Retinal pigment epithelial cell (primary cell): ENCODE data around the gene RILPL1.
"Not testable (repeated sequence)": the region's sequence is repeated elsewhere in the genome, so short reads cannot be mapped to it uniquely, and the experiment has no call there.

ENCODE experiments used
- DNase-seq: peaks from one replicate; pipeline ENCODE4 v3.0.0-alpha.2; 2010; ENCODE audit warnings: low read depth
- H3K4me3 ChIP-seq: 2 replicates; pipeline ENCODE4 v1.5.1; 2011; ENCODE audit warnings: mild to moderate bottlenecking, low read length, control low read depth, moderate library complexity
- TF ChIP-seq, protein P1 (sequence below): conservative IDR thresholded peaks from 2 replicates; pipeline ENCODE4 v1.5.1; 2011; ENCODE audit warnings: low read depth, low read length, control low read depth, inconsistent platforms

Gene RILPL1

DNA sequence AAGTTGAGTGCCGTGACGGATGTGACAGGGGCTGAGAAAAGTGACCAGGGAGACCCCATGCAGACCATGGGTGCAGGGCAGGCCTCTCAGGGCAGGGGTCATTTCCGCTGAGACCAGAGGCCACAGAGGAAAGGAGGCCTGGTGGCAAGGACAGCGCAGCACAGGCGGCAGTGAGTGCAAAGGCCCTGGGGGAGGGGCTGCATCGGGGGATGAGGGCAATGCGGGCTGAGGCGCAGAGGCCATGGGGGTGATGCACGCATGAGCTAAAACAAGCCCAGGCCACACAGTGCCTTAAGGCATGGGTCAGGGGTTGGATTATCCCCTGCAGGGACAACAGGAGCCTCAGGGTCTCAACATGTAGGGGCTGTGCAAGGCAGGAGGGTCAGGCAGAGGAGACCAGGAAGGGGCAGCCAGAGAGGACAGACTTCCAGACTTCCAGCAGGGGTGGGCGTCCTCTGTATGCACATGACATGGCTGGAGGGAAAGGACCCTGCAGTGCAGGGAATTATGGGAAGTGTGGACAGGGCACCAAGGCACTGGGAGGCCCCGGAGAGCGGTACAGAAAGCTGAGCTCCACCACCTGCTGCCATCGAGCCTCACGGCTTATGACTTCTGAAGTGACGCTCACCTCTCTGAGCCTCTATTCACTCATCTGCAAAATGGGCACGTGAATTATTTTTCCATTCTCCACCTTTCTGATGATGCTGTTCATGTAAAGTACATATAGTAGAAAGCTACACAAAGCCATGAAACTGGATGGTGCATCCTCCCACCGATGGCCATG lies 27.3 kb downstream of the RILPL1 start:
- DNase-seq = no peak
- TF ChIP-seq, protein P1, sequence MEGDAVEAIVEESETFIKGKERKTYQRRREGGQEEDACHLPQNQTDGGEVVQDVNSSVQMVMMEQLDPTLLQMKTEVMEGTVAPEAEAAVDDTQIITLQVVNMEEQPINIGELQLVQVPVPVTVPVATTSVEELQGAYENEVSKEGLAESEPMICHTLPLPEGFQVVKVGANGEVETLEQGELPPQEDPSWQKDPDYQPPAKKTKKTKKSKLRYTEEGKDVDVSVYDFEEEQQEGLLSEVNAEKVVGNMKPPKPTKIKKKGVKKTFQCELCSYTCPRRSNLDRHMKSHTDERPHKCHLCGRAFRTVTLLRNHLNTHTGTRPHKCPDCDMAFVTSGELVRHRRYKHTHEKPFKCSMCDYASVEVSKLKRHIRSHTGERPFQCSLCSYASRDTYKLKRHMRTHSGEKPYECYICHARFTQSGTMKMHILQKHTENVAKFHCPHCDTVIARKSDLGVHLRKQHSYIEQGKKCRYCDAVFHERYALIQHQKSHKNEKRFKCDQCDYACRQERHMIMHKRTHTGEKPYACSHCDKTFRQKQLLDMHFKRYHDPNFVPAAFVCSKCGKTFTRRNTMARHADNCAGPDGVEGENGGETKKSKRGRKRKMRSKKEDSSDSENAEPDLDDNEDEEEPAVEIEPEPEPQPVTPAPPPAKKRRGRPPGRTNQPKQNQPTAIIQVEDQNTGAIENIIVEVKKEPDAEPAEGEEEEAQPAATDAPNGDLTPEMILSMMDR = no peak
- no peak overlapping the region for H3K4me3 ChIP-seq

DNA sequence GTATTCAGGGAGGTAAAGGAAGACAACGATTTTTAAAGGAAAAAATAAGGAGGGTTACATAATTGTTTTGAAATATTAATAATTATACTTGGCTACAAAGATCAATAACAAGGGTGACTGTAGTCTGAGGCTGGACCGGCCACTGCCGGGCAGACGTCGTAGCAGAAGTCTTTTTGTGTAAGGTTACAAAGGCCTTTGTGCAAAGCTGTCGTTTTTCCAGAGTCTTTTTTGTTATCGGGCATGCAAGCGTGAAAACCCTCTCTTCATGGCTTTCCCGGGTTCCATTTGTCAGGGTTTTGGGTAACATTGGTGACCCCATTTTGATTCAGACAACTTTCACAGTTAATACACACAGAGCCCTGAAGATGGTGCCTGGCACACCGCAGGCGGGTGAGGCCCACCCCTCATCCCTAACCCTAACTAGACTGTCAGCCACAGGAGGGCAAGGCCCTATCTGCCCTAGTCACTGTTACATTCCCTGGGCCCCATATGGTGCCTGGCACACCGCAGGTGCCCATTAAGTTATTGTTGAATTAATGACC lies 31.3 kb downstream of the RILPL1 start:
- no peak for DNase-seq
- H3K4me3 ChIP-seq = no peak overlapping the region
- TF ChIP-seq, protein P1 = no peak

DNA sequence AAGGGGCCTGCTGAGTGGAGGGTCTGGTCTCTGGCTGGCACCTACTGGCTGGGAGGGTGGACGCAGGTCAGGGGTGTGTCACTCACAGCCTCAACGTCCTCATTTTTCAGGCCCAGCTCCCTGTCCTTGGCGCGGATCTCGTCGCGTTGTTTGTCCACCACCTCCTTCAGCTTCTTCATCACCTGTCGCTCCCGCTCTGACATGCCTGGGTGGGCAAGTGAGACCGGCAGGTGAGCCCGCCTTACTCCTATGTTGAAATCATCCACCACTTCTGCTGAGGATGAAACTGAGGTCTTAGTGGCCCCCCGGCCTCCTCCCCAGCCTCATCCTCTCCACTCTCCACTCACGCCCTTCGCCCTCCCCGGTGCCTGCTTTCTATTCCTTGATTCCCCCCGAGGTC lies 34.2 kb downstream of the RILPL1 start:
- TF ChIP-seq, protein P1 = no peak
- no peak overlapping the region for H3K4me3 ChIP-seq
- DNase-seq = no peak

DNA sequence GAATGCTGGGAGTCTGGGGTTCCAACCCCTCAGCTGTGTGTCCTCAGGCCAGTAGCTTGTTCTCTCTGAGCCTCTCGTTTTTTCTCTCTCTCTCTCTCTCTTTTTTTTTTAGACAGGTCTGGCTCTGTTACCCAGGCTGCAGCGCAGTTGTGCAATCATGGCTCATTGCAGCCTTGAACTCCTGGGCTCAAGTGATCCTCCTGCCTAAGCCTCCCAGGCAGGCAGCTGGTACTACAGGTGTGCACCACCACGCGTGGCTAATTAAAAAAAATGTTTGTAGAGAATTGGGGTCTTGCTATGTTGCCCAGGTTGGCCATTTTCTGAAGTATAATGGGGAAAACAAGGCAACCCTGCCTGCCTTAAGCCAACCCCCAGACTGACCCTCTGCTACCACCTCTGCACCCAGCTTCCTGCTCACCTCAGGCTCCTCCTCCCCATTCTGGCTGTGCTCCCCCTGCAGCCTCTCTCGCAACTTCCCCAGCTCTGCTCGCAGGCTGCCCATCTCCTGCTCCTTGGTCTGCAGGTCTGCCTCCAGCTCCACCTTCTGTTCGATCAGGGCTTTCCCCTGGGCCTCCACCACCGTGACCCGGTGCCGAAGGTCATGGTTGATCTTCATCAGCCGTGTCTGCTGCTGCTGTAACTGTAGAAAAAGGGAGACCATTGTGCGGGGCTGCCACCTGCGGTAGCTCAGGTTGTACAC lies 35.2 kb downstream of the RILPL1 start:
- TF ChIP-seq, protein P1 = no peak
- H3K4me3 ChIP-seq = no peak overlapping the region
- DNase-seq = no peak

DNA sequence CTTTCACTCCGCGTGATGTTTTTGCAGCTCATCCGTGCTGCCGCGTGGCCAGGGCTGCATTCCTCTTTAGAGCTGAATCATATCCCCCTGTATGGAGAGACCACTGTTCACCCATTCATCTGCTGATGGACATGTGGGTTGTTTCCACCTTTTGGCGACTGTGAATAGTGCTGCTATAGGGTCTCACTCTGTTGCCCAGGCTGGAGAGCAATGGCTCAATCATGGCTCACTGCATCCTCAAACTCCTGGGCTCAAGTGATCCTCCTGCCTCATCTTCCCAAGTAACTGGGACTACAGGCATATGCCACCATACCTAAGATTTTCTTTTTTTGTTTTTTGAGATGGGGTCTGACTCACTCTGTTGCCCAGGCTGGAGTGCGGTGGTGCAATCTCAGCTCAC lies 36.5 kb downstream of the RILPL1 start:
- TF ChIP-seq, protein P1 = no peak
- DNase-seq = no peak
- H3K4me3 ChIP-seq = no peak overlapping the region

DNA sequence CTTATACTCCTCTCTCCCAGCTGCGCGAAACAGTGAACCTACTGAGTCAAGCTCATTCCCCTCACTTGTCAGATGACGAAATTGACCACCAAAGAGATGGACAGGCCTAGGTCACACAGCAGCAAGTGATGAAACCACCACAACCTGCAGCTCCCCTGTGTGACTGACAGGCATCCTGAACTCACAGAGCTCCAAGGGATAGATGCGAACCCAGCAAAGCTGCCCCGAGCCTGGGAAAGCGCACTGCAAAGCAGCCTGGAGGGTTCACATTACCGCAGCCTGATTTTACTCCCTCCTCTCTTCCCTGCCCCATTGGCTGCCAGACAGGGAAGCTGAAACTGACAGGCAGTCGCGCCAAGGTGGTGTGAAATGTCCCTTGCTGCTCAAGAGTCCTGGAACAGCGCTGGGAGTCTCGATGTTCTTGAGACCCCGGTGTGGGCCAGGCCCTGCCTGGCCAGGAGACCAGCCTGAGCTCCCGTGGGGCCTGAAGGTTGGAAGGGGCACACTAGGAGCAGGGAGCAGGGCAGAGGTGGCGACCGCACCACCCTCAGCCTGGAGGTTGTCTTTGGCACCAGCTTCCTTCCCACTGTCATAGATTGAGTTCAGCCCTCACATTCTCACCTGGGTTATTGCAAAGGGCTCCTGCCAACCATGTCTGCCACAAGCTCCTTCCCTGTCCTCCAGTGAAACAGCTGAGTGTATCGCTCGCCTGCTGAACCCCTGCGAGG lies 39.2 kb downstream of the RILPL1 start:
- TF ChIP-seq, protein P1 = no peak
- no peak for DNase-seq
- H3K4me3 ChIP-seq = no peak overlapping the region

DNA sequence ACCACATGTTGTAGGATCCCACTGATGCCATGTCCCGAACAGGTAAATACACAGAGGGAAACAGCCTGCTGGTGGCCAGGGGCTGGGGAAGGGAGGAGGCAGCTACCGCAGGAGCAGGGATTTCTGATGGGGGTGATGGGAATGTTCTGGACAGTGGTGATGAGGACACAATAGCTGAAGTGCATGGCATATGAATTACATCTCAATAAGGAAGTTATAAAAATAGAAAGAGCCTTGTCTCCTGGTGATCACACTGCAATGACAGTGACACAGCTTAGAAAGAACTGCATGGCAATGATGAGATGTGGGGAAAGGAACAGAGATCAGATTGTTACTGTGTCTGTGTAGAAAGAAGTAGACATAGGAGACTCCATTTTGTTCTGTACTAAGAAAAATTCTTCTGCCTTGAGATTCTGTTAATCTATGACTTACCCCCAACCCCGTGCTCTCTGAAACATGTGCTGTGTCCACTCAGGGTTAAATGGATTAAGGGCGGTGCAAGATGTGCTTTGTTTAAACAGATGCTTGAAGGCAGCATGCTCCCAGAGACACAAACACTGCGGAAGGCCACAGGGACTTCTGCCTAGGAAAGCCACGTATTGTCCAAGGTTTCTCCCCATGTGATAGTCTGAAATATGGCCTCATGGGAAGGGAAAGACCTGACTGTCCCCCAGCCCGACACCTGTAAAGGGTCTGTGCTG lies 41.0 kb downstream of the RILPL1 start:
- H3K4me3 ChIP-seq, DNase-seq: not testable (repeated sequence)
